ENCODE data around the gene PFDN4. TPM values are rescaled to one million over a fixed set of nuclear protein-coding genes. Genes with fewer than 3 reads are reported as not detected.
A peak's percentile ranks its signal among the peaks of the same experiment; 100 is the strongest.

PFDN4 gene, protein sequence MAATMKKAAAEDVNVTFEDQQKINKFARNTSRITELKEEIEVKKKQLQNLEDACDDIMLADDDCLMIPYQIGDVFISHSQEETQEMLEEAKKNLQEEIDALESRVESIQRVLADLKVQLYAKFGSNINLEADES
- total RNA-seq (10 to 100 TPM; 17.5 to 17.7 TPM), total RNA-seq (10.1 to 79.0 (median 17.9) reads per million in 172 experiments)
- polyA plus RNA-seq (2013, experiment 1 of 2), result 31.7 TPM
- polyA plus RNA-seq (2013, experiment 2 of 2), result 30.5 TPM

DNA sequence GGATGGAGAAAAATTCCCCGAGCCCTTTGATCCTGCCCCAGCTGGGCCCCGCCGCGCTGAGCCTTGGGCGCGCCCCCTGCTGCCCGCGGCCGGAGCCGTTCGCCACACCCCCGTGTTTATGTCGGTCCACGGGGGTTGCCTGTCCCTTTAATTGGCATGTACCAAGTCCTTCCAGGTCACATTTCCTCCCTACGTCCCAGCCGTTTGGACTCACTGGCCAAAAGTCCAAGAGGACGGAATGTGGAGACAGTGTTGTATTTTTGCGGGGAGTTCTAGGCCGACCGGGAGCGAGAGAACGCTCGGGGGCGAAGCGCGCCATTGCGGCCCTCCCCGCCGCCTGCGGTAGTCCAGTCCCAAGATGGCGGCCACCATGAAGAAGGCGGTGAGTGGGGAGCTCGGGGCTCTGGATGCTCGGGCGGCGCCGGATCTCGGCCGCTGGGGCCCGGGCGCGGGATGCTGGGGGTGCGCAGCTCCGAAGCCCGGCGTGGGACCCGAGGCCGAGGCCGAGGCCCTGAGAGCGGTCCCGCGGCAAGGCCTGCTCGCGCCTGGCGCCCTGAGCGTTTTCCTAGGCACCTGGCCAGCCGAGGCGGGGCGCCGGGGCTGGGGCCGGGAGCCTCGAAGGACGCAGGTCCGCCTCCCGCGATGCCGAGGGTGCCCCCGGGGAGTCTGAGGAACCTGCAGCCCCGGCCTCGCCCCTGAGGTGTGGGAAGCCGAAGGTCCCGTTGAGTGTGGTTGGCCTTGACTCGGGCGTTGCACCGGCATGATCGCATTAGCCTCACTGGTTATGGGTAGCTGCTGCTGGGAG is at the start of gene PFDN4:
PFDN4 (plus strand) TSS at position 345 of the 805 bp plus-strand sequence; CDS start at position 359, 14 bp downstream.
- H3K27ac Mint-ChIP-seq, result peak within 1 kb of the TSS; percentile 98
- peak within 1 kb of the TSS; percentile 91 for H3K4me3 Mint-ChIP-seq
- peak within 1 kb of the TSS; percentile 85 for H3K4me3 ChIP-seq (ENCODE audit: low read length)
- no peaks in the 10 kb centered on the region for H3K36me3 ChIP-seq (ENCODE audit: insufficient read depth, low read length)
- no peaks in the 10 kb centered on the region for H3K9me3 Mint-ChIP-seq
- TF ChIP-seq, protein P1, sequence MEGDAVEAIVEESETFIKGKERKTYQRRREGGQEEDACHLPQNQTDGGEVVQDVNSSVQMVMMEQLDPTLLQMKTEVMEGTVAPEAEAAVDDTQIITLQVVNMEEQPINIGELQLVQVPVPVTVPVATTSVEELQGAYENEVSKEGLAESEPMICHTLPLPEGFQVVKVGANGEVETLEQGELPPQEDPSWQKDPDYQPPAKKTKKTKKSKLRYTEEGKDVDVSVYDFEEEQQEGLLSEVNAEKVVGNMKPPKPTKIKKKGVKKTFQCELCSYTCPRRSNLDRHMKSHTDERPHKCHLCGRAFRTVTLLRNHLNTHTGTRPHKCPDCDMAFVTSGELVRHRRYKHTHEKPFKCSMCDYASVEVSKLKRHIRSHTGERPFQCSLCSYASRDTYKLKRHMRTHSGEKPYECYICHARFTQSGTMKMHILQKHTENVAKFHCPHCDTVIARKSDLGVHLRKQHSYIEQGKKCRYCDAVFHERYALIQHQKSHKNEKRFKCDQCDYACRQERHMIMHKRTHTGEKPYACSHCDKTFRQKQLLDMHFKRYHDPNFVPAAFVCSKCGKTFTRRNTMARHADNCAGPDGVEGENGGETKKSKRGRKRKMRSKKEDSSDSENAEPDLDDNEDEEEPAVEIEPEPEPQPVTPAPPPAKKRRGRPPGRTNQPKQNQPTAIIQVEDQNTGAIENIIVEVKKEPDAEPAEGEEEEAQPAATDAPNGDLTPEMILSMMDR (IDR thresholded peaks at IDR 0.05), result peak; percentile 66
- peaks cover 36% of the 10 kb centered on the region for H3K4me1 Mint-ChIP-seq (ENCODE audit: low read depth)
- no peaks in the 10 kb centered on the region for H3K27me3 ChIP-seq (ENCODE audit: control insufficient read depth in 1 of 2, insufficient read depth in 2 of 2, low read length in 2 of 2)
- peak; percentile 55 to 90 (median 68) for DNase-seq
- peak within 1 kb of the TSS; percentile 90 to 95 for H3K27ac ChIP-seq (ENCODE audit: low read depth in 1 of 2, low read length in 2 of 2)
- peaks cover 17% of the 10 kb centered on the region for H3K4me1 ChIP-seq (ENCODE audit: insufficient read depth, low read length)
- intact Hi-C loops (cut with DNase I, micrococcal nuclease), result no loop called here
- no peaks in the 10 kb centered on the region for H3K9me3 ChIP-seq (ENCODE audit: control insufficient read depth in 1 of 2, insufficient read depth in 1 of 2, low read length in 2 of 2)
- no peaks in the 10 kb centered on the region for H3K27me3 Mint-ChIP-seq
- peaks cover 5% of the 10 kb centered on the region for H3K36me3 Mint-ChIP-seq (ENCODE audit: low read depth)
- peak; percentile 89 for ATAC-seq (ENCODE audit: poor library complexity)
- ChIA-PET POLR2A (interaction anchor here (0.6 to 2.5 kb wide), 8 partner anchors 8 to 1902 kb away, joined by 3 to 14 read pairs (median 3); no protein-coding TSS in a partner anchor), CTCF (interaction anchor here (0.6 to 2.3 kb wide), 9 partner anchors 8 to 258 kb away, joined by 3 to 9 read pairs (median 3); no protein-coding TSS in a partner anchor)

DNA sequence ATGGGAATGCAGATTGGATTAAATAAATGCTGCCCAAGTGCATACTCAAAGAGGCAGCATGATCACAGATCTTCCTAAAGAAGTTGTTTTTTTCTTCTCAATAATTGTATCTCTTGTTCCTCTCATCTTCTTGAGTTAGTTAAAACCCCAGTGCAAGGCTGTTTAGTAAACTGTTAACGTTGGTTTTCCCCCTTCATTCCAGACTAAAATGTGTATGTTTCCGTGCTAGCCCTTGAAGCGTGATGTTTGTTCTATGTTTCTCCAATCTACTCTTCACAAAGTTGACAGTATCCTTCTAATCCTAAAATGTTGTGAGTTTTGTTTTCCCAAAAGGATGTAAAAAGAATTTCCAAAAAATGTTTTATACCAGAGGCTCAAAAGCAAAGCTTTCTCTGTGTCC is 49.7 kb upstream of the PFDN4 start:
- H3K27ac Mint-ChIP-seq, result no peak overlapping the region
- Histone ChIP-seq H3K27me3 (ENCODE audit: control insufficient read depth in 1 of 2, insufficient read depth in 2 of 2, low read length in 2 of 2) (peaks cover 0 to 5% of the 10 kb centered on the region in 2 experiments), H3K36me3 (ENCODE audit: insufficient read depth, low read length) (no peaks in the 10 kb centered on the region), H3K4me1 (ENCODE audit: insufficient read depth, low read length) (no peaks in the 10 kb centered on the region), H3K27ac (ENCODE audit: low read depth in 1 of 2, low read length in 2 of 2) (no peak overlapping the region), H3K9me3 (ENCODE audit: control insufficient read depth in 1 of 2, insufficient read depth in 1 of 2, low read length in 2 of 2) (no peaks in the 10 kb centered on the region), H3K4me3 (ENCODE audit: low read length) (no peak overlapping the region)
- CTCF ChIA-PET, result no interaction called here
- no peak for DNase-seq
- H3K27me3 Mint-ChIP-seq, result peaks cover 37% of the 10 kb centered on the region
- TF ChIP-seq, protein P1 (IDR thresholded peaks at IDR 0.05), result no peak
- POLR2A ChIA-PET, result no interaction called here
- H3K9me3 Mint-ChIP-seq, result no peaks in the 10 kb centered on the region
- no peak overlapping the region for H3K4me3 Mint-ChIP-seq
- intact Hi-C loops (cut with DNase I, micrococcal nuclease), result no loop called here
- ATAC-seq (ENCODE audit: poor library complexity), result no peak
- H3K4me1 Mint-ChIP-seq (ENCODE audit: low read depth), result no peaks in the 10 kb centered on the region
- H3K36me3 Mint-ChIP-seq (ENCODE audit: low read depth), result no peaks in the 10 kb centered on the region

DNA sequence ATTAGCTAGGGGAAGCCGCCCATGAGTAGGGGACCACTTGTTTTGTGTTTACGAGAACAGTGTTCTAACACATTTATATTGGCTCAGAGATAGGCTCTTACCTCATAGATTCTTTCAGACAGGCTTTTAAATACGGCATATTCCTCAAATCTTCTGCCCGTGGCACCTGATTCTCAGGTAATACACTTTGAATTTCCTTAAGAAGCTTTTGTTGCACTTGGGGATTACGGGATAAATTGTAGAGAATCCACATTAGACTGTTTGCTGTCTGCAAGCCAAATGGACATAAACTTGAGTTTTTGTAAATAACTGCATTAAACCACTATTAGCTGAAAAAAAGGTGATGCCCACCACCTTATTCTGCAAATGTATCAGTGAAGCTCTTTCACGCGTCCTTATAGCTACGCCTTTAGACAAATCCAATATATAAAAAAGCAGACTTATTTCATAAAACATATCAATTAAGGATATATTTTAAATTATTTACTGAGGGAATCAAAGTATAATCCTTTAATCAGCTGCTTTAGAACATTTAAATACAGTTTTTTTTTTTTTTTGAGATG is 49.0 kb upstream of the PFDN4 start:
- no peaks in the 10 kb centered on the region for H3K36me3 Mint-ChIP-seq (ENCODE audit: low read depth)
- H3K27me3 ChIP-seq (ENCODE audit: control insufficient read depth in 1 of 2, insufficient read depth in 2 of 2, low read length in 2 of 2), result peaks cover 0 to 7% of the 10 kb centered on the region in 2 experiments
- no peaks in the 10 kb centered on the region for H3K36me3 ChIP-seq (ENCODE audit: insufficient read depth, low read length)
- no peaks in the 10 kb centered on the region for H3K9me3 ChIP-seq (ENCODE audit: control insufficient read depth in 1 of 2, insufficient read depth in 1 of 2, low read length in 2 of 2)
- H3K4me1 ChIP-seq (ENCODE audit: insufficient read depth, low read length), result no peaks in the 10 kb centered on the region
- intact Hi-C loops (cut with DNase I, micrococcal nuclease), result no loop called here
- no peaks in the 10 kb centered on the region for H3K9me3 Mint-ChIP-seq
- no peaks in the 10 kb centered on the region for H3K4me1 Mint-ChIP-seq (ENCODE audit: low read depth)
- TF ChIP-seq, protein P1 (IDR thresholded peaks at IDR 0.05), result no peak
- CTCF ChIA-PET, result no interaction called here
- no peak for ATAC-seq (ENCODE audit: poor library complexity)
- no peak overlapping the region for H3K4me3 ChIP-seq (ENCODE audit: low read length)
- no peak for DNase-seq
- POLR2A ChIA-PET, result no interaction called here
- no peak overlapping the region for H3K4me3 Mint-ChIP-seq
- peaks cover 41% of the 10 kb centered on the region for H3K27me3 Mint-ChIP-seq
- H3K27ac Mint-ChIP-seq, result no peak overlapping the region
- H3K27ac ChIP-seq (ENCODE audit: low read depth in 1 of 2, low read length in 2 of 2), result no peak overlapping the region

All from CD4-positive, alpha-beta T cell (primary cell).